Activated T-cell treated with anti-CD3 and anti-CD28 coated beads for 48 hours (primary cell): ENCODE results near the gene HABP2.

Experiments
- DNase-seq: peaks from one replicate; pipeline ENCODE4 v3.0.0-alpha.2; 2020; ENCODE audit warnings: low read depth

The HABP2 gene

GRCh38 chr10:113527211-113527906, 25.5 kb upstream of the HABP2 start:
- DNase-seq: no peak

GRCh38 chr10:113528876-113529275, 24.0 kb upstream of the HABP2 start:
- no peak for DNase-seq

GRCh38 chr10:113529575-113529974, 23.3 kb upstream of the HABP2 start:
- no peak for DNase-seq

GRCh38 chr10:113530476-113530875, 22.4 kb upstream of the HABP2 start:
- DNase-seq: no peak

GRCh38 chr10:113532724-113533123, 20.1 kb upstream of the HABP2 start:
- no peak for DNase-seq

GRCh38 chr10:113533801-113534200, 19.1 kb upstream of the HABP2 start:
- DNase-seq: no peak

- no peak for DNase-seq
These were observed 18.4 kb upstream of the HABP2 start for GRCh38 chr10:113534423-113534822.

GRCh38 chr10:113537672-113538071, 15.2 kb upstream of the HABP2 start:
- DNase-seq: no peak

GRCh38 chr10:113538151-113538550, 14.7 kb upstream of the HABP2 start:
- no peak for DNase-seq

GRCh38 chr10:113539789-113540188, 13.1 kb upstream of the HABP2 start:
- no peak for DNase-seq

- DNase-seq: no peak
These were observed 11.9 kb upstream of the HABP2 start for GRCh38 chr10:113540845-113541548.

- DNase-seq: no peak
These were observed 11.3 kb upstream of the HABP2 start for GRCh38 chr10:113541549-113541927.

GRCh38 chr10:113543107-113543955, 9.5 kb upstream of the HABP2 start:
- DNase-seq: no peak

GRCh38 chr10:113544392-113544791, 8.5 kb upstream of the HABP2 start:
- DNase-seq: no peak

- no peak for DNase-seq
These were observed 5.4 kb upstream of the HABP2 start for GRCh38 chr10:113547426-113547825.

GRCh38 chr10:113549856-113550255, 3.0 kb upstream of the HABP2 start:
- no peak for DNase-seq

GRCh38 chr10:113550365-113550764, 2.5 kb upstream of the HABP2 start:
- DNase-seq: no peak

- DNase-seq: no peak
These were observed 839 bp upstream of the HABP2 start for GRCh38 chr10:113552014-113552413.

- no peak for DNase-seq
These were observed 296 bp downstream of the HABP2 start for GRCh38 chr10:113553149-113553548.

- DNase-seq: no peak
These were observed 1.4 kb downstream of the HABP2 start for GRCh38 chr10:113554214-113554613.

- DNase-seq: no peak
These were observed 2.4 kb downstream of the HABP2 start for GRCh38 chr10:113555245-113555644.

GRCh38 chr10:113555751-113556150, 2.9 kb downstream of the HABP2 start:
- no peak for DNase-seq

- DNase-seq: no peak
These were observed 4.6 kb downstream of the HABP2 start for GRCh38 chr10:113557424-113557862.
